ENCODE measurements around the gene PTPRR.

- no peak for TF ChIP-seq POLR2A (IDR thresholded peaks at IDR 0.05)
- TF ChIP-seq, protein P1, sequence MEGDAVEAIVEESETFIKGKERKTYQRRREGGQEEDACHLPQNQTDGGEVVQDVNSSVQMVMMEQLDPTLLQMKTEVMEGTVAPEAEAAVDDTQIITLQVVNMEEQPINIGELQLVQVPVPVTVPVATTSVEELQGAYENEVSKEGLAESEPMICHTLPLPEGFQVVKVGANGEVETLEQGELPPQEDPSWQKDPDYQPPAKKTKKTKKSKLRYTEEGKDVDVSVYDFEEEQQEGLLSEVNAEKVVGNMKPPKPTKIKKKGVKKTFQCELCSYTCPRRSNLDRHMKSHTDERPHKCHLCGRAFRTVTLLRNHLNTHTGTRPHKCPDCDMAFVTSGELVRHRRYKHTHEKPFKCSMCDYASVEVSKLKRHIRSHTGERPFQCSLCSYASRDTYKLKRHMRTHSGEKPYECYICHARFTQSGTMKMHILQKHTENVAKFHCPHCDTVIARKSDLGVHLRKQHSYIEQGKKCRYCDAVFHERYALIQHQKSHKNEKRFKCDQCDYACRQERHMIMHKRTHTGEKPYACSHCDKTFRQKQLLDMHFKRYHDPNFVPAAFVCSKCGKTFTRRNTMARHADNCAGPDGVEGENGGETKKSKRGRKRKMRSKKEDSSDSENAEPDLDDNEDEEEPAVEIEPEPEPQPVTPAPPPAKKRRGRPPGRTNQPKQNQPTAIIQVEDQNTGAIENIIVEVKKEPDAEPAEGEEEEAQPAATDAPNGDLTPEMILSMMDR (IDR thresholded peaks at IDR 0.05): no peak
Observed at GRCh38 chr12:70695361-70696023, 225.0 kb downstream of the PTPRR start.

Data from prostate gland (tissue), 2 donors.